MM.1S (cell line): ENCODE results near the gene ACTN1.

ENCODE experiments used
- DNase-seq: peaks from one replicate; pipeline ENCODE4 v3.0.0-alpha.2; 2015
- H2AFZ ChIP-seq: fragments of 300-600 bp; sonication (generic); 2 replicates; pipeline ENCODE4 v1.6.0; 2016; ENCODE audit warnings: antibody characterized with exemption, low read length
- H3F3A ChIP-seq: fragments of 300-600 bp; sonication (generic); 2 replicates; pipeline ENCODE4 v1.6.1; 2016; ENCODE audit warnings: mild to moderate bottlenecking, antibody characterized with exemption, low read length, moderate library complexity, mixed read lengths; ENCODE audit not compliant: insufficient read depth
- H3K27ac ChIP-seq: fragments of 300-600 bp; sonication (generic); 2 replicates; pipeline ENCODE4 v1.5.1; 2016; ENCODE audit warnings: mild to moderate bottlenecking, low read length
- H3K27me3 ChIP-seq: fragments of 300-600 bp; sonication (generic); replicated peaks from 2 replicates; pipeline ENCODE4 v1.6.0; 2016; ENCODE audit warnings: low read length; ENCODE audit not compliant: insufficient read depth
- H3K36me3 ChIP-seq: fragments of 300-600 bp; sonication (generic); replicated peaks from 2 replicates; pipeline ENCODE4 v1.6.1; 2016; ENCODE audit warnings: mild to moderate bottlenecking, low read length, mixed read lengths; ENCODE audit not compliant: insufficient read depth
- H3K4me1 ChIP-seq: fragments of 300-600 bp; sonication (generic); 2 replicates; pipeline ENCODE4 v1.6.1; 2016; ENCODE audit warnings: low read length, mixed read lengths
- H3K4me2 ChIP-seq: fragments of 300-600 bp; sonication (generic); 2 replicates; pipeline ENCODE4 v1.6.0; 2016; ENCODE audit warnings: low read depth, low read length
- H3K4me3 ChIP-seq: fragments of 300-600 bp; sonication (generic); 2 replicates; pipeline ENCODE4 v1.5.1; 2016; ENCODE audit warnings: low read length, mixed read lengths
- H3K79me2 ChIP-seq: fragments of 300-600 bp; sonication (generic); 2 replicates; pipeline ENCODE4 v1.6.1; 2016; ENCODE audit warnings: mixed run types, low read length, mixed read lengths
- H3K9ac ChIP-seq: fragments of 300-600 bp; sonication (generic); 2 replicates; pipeline ENCODE4 v1.6.1; 2016; ENCODE audit warnings: low read length, mixed read lengths
- H3K9me2 ChIP-seq: fragments of 300-600 bp; sonication (generic); replicated peaks from 2 replicates; pipeline ENCODE4 v1.6.1; 2016; ENCODE audit warnings: mild to moderate bottlenecking, low read length, mixed read lengths; ENCODE audit not compliant: insufficient read depth
- H3K9me3 ChIP-seq: fragments of 300-600 bp; sonication (generic); replicated peaks from 2 replicates; pipeline ENCODE4 v1.6.1; 2016; ENCODE audit warnings: mild to moderate bottlenecking, low read length, mixed read lengths; ENCODE audit not compliant: insufficient read depth
- H4K20me1 ChIP-seq: fragments of 300-600 bp; sonication (generic); 2 replicates; pipeline ENCODE4 v1.6.1; 2016; ENCODE audit warnings: mild to moderate bottlenecking, low read length, moderate library complexity, mixed read lengths; ENCODE audit not compliant: insufficient read depth
- EZH2 ChIP-seq: fragments of 300-600 bp; sonication (generic); optimal IDR thresholded peaks from 2 replicates; pipeline ENCODE3; 2017; ENCODE audit warnings: low read depth, mild to moderate bottlenecking, antibody characterized with exemption, low read length, mixed read lengths
- EZH2phosphoT487 ChIP-seq: fragments of 300-600 bp; sonication (generic); IDR thresholded peaks from 2 replicates; pipeline ENCODE4 v1.6.1; 2018; ENCODE audit warnings: antibody characterized with exemption, low read length
- TF ChIP-seq, protein P1 (sequence below): fragments of 300-600 bp; sonication (generic); IDR thresholded peaks from 2 replicates; pipeline ENCODE4 v1.5.1; 2016; ENCODE audit warnings: antibody characterized with exemption, low read length, mixed read lengths

Gene ACTN1

DNA sequence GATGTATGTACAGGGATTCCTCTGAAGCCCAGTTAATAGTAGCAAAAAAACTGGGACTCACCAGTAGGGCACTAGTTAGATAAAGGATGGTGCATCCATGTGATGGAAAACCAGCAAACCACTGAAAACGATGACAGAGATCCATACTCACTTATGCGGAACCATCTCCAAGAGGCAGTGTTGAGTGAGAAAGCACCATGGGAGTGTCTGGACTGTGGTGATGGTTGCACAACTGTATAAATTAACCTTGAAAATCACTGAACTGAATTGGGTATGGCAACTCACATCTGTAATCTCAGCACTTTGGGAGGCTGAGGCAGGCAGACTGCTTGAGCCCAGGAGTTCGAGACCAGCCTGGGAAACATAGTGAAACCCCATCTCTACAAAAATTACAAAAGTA, 132.6 kb downstream of the ACTN1 start:
- no peak for DNase-seq
- Histone ChIP-seq H3K36me3 (no peaks in the 10 kb centered on the region), H3K79me2 (no peaks in the 10 kb centered on the region), H3K27ac (no peak overlapping the region), H3F3A (no peaks in the 10 kb centered on the region), H3K9ac (no peak overlapping the region), H4K20me1 (no peaks in the 10 kb centered on the region), H3K4me1 (no peaks in the 10 kb centered on the region), H3K4me2 (no peak overlapping the region), H2AFZ (no peak overlapping the region), H3K27me3 (no peaks in the 10 kb centered on the region), H3K9me2 (no peaks in the 10 kb centered on the region), H3K4me3 (no peak overlapping the region), H3K9me3 (no peaks in the 10 kb centered on the region)
- TF ChIP-seq EZH2phosphoT487 = no peak
- TF ChIP-seq EZH2 = no peak
- TF ChIP-seq, protein P1, sequence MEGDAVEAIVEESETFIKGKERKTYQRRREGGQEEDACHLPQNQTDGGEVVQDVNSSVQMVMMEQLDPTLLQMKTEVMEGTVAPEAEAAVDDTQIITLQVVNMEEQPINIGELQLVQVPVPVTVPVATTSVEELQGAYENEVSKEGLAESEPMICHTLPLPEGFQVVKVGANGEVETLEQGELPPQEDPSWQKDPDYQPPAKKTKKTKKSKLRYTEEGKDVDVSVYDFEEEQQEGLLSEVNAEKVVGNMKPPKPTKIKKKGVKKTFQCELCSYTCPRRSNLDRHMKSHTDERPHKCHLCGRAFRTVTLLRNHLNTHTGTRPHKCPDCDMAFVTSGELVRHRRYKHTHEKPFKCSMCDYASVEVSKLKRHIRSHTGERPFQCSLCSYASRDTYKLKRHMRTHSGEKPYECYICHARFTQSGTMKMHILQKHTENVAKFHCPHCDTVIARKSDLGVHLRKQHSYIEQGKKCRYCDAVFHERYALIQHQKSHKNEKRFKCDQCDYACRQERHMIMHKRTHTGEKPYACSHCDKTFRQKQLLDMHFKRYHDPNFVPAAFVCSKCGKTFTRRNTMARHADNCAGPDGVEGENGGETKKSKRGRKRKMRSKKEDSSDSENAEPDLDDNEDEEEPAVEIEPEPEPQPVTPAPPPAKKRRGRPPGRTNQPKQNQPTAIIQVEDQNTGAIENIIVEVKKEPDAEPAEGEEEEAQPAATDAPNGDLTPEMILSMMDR = no peak

DNA sequence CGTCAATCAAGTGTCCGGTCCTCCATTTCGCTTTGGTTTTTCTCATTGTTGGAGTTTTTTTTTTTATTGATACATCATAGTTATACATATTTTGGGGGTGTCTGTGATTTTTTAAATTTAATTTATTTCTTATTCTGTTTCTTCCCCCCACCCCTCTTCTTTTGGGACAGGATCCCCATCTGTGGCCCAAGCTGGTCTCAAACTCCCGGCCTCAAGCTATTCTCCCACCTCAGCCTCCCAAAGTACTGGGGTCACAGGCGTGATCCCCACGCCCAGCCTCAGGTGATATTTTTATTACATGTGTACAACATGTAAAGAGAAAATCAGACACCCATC, 134.9 kb downstream of the ACTN1 start:
- H3K36me3 ChIP-seq = no peaks in the 10 kb centered on the region
- H3K9ac ChIP-seq = no peak overlapping the region
- TF ChIP-seq EZH2 (no peak), EZH2phosphoT487 (no peak)
- TF ChIP-seq, protein P1 = no peak
- H3K9me3 ChIP-seq = no peaks in the 10 kb centered on the region
- no peaks in the 10 kb centered on the region for H3K4me1 ChIP-seq
- H3F3A ChIP-seq = no peaks in the 10 kb centered on the region
- peak overlapping the region; percentile 60; the same call in 1 of the 2 replicates for H3K4me2 ChIP-seq
- no peak overlapping the region for H3K4me3 ChIP-seq
- H3K27me3 ChIP-seq = no peaks in the 10 kb centered on the region
- H3K79me2 ChIP-seq = no peaks in the 10 kb centered on the region
- no peak for DNase-seq
- H2AFZ ChIP-seq = no peak overlapping the region
- H3K27ac ChIP-seq = no peak overlapping the region
- H4K20me1 ChIP-seq = no peaks in the 10 kb centered on the region
- no peaks in the 10 kb centered on the region for H3K9me2 ChIP-seq

DNA sequence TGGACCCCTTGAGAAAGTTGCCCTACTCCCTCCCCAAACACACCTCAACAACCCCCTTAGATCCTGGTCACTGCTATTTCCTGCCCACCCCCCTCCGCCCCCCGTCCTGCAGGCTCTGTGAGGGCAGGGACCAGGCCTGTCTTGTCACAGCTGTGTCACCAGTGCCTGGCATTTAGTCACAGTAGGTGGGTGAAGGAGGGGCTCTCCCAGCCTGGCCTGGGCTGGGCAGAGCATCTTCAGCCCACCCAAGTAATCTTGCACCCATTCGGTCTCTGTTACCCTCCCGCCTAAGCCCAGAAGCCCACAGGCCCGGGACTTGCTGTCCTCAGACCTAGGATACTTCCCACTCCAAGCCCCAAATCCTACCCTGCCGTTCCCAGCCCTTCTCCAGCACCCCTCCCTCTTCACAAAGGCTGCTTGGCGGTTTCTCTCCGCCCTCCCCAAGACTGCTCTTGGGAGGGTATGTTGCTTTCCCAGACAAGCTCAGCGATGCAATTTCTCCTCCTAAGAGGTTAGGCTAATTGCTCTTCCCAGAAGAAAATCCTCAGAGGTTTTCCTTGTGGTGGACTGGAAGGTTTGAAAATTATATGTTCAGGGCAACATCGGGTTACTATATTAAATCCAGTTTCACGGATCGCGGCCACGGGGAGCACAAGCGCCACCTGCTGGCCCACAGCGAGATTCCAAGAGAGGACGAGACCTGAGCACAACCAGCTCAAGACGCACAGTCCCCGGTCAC, 135.5 kb downstream of the ACTN1 start:
- peak; percentile 22 for DNase-seq
- H3K27ac ChIP-seq = no peak overlapping the region

More for the DNA sequence above, 135.5 kb downstream of the ACTN1 start:
- Histone ChIP-seq H3K27me3 (no peaks in the 10 kb centered on the region), H2AFZ (peak overlapping the region; percentile 75), H3K9ac (no peak overlapping the region), H3K79me2 (no peaks in the 10 kb centered on the region), H3K9me2 (no peaks in the 10 kb centered on the region), H3K4me3 (0 out of 2 replicates have a peak overlapping the region, but pooled peaks have one; percentile 20), H3F3A (no peaks in the 10 kb centered on the region), H3K4me1 (no peaks in the 10 kb centered on the region), H3K36me3 (no peaks in the 10 kb centered on the region), H4K20me1 (no peaks in the 10 kb centered on the region), H3K9me3 (no peaks in the 10 kb centered on the region), H3K4me2 (peak overlapping the region; percentile 60; the same call in 1 of the 2 replicates)
- TF ChIP-seq EZH2 = no peak
- TF ChIP-seq, protein P1 = peak; percentile 71
